GM12878 (cell line): ENCODE data around the gene FADD.

Experiments
- FOS ChIP-seq: IDR thresholded peaks from 3 replicates; pipeline ENCODE4 v1.6.1; 2011; ENCODE audit warnings: borderline replicate concordance; ENCODE audit not compliant: insufficient read length; ENCODE audit errors: extremely low read depth
- TAF1 ChIP-seq: IDR thresholded peaks from 2 replicates; pipeline ENCODE4 v1.6.1; 2011; ENCODE audit warnings: mild to moderate bottlenecking, low read depth, low read length, borderline replicate concordance
- TF ChIP-seq, protein P1 (sequence below), 3 experiments: IDR thresholded peaks in 2 of 3; conservative IDR thresholded peaks in 1 of 3; 2 replicates each; pipeline ENCODE4 v1.5.1; 2011; ENCODE audit warnings: low read depth in 3 of 3, low read length in 3 of 3, mild to moderate bottlenecking in 3 of 3, control low read depth in 2 of 3, moderate library complexity in 2 of 3, inconsistent platforms in 1 of 3, mixed read lengths in 1 of 3; ENCODE audit not compliant: control insufficient read depth in 2 of 3, insufficient read depth in 1 of 3; ENCODE audit errors: extremely low read depth in 1 of 3

- TF ChIP-seq, protein P1, sequence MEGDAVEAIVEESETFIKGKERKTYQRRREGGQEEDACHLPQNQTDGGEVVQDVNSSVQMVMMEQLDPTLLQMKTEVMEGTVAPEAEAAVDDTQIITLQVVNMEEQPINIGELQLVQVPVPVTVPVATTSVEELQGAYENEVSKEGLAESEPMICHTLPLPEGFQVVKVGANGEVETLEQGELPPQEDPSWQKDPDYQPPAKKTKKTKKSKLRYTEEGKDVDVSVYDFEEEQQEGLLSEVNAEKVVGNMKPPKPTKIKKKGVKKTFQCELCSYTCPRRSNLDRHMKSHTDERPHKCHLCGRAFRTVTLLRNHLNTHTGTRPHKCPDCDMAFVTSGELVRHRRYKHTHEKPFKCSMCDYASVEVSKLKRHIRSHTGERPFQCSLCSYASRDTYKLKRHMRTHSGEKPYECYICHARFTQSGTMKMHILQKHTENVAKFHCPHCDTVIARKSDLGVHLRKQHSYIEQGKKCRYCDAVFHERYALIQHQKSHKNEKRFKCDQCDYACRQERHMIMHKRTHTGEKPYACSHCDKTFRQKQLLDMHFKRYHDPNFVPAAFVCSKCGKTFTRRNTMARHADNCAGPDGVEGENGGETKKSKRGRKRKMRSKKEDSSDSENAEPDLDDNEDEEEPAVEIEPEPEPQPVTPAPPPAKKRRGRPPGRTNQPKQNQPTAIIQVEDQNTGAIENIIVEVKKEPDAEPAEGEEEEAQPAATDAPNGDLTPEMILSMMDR (IDR thresholded peaks at IDR 0.05 in 2 of 3, conservative IDR thresholded peaks at IDR 0.05 in 1 of 3; ENCODE audit: control insufficient read depth in 2 of 3, extremely low read depth in 1 of 3, insufficient read depth in 1 of 3, low read depth in 3 of 3, low read length in 3 of 3): no peak
- TF ChIP-seq FOS (no peak), TAF1 (no peak)
Observed at GRCh38 chr11:70170596-70171210, 32.4 kb upstream of the FADD start.
